ENCODE measurements around the gene DNAH10. TPM values are rescaled to one million over a fixed set of nuclear protein-coding genes. Genes with fewer than 3 reads are reported as not detected.

DNAH10 gene
- total RNA-seq, 1 donor: 0.43 TPM

GRCh38 chr12:123830675-123831074 lies 68.6 kb downstream of the DNAH10 start:
- no peak for DNase-seq (ENCODE audit: low read depth)
- no peak for TF ChIP-seq CTCF (IDR thresholded peaks at IDR 0.05; ENCODE audit: insufficient read depth, low read depth, low read length)
- no peak overlapping the region for H3K4me3 ChIP-seq (ENCODE audit: low read depth, low read length)

DNA sequence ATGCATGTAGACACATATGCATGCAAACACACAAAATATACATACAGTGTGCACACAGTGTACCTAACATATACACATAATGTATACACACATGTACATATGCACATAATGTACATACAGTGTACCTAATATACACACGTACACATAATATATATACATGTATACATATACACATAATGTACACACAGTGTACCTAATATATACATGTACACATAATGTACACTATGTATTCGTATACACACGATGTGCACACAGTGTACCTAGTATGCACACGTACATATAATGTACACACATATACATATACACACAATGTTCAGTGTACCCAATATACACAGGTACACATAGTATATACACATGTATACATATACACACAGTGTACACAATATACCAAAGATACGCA lies 70.0 kb downstream of the DNAH10 start:
- no peak for DNase-seq (ENCODE audit: low read depth)
- no peak overlapping the region for H3K4me3 ChIP-seq (ENCODE audit: low read depth, low read length)
- no peak for TF ChIP-seq CTCF (IDR thresholded peaks at IDR 0.05; ENCODE audit: insufficient read depth, low read depth, low read length)

DNA sequence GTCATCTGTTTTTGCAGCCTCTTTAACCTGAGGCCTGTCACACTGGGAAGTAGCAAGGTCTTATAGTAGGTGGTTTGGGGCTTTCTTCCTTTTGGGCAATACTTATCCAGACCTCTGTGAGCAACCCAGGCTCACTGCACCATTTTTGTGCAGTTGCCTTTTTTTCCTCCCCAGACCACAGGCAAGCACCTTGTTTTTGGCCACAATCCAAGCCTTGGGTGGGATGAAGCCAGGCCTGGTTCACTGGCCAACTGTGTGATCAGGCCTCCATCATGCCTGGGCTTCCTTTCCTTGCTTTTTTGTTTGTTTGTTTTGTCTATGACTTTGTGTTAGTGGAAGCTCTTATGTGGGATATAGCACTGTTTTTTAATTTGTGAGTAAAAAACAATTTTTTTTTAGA lies 71.7 kb downstream of the DNAH10 start:
- no peak for DNase-seq (ENCODE audit: low read depth)
- TF ChIP-seq CTCF (IDR thresholded peaks at IDR 0.05; ENCODE audit: insufficient read depth, low read depth, low read length): no peak
- no peak overlapping the region for H3K4me3 ChIP-seq (ENCODE audit: low read depth, low read length)

DNA sequence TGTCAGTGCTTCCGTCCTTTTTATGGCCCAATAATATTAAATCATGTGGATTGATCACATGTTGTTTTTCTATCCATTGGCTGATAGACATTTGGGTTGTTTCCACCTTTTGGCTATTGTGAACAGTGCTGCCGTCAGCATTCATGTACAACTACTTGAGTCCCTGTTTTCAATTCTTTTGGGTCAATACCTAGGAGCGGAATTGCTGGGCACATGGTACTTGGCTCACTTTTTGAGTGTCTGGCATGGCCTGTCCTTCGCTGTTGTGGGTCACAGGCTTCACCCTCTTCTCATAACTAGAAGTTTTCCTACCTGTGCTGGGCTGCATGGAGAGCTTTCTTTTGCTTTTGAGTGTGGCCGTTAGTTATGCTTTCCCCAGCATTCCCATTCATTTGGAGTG lies 72.7 kb downstream of the DNAH10 start:
- no peak for TF ChIP-seq CTCF (IDR thresholded peaks at IDR 0.05; ENCODE audit: insufficient read depth, low read depth, low read length)
- no peak for DNase-seq (ENCODE audit: low read depth)

GRCh38 chr12:123836292-123836691 lies 74.2 kb downstream of the DNAH10 start:
- DNase-seq (ENCODE audit: low read depth): no peak
- no peak for TF ChIP-seq CTCF (IDR thresholded peaks at IDR 0.05; ENCODE audit: insufficient read depth, low read depth, low read length)
- H3K4me3 ChIP-seq (ENCODE audit: low read depth, low read length): no peak overlapping the region

More for the DNA sequence above, 72.7 kb downstream of the DNAH10 start:
- no peak overlapping the region for H3K4me3 ChIP-seq (ENCODE audit: low read depth, low read length)

GRCh38 chr12:123839826-123840225 lies 77.7 kb downstream of the DNAH10 start:
- no peak for TF ChIP-seq CTCF (IDR thresholded peaks at IDR 0.05; ENCODE audit: insufficient read depth, low read depth, low read length)
- H3K4me3 ChIP-seq (ENCODE audit: low read depth, low read length): no peak overlapping the region
- no peak for DNase-seq (ENCODE audit: low read depth)

DNA sequence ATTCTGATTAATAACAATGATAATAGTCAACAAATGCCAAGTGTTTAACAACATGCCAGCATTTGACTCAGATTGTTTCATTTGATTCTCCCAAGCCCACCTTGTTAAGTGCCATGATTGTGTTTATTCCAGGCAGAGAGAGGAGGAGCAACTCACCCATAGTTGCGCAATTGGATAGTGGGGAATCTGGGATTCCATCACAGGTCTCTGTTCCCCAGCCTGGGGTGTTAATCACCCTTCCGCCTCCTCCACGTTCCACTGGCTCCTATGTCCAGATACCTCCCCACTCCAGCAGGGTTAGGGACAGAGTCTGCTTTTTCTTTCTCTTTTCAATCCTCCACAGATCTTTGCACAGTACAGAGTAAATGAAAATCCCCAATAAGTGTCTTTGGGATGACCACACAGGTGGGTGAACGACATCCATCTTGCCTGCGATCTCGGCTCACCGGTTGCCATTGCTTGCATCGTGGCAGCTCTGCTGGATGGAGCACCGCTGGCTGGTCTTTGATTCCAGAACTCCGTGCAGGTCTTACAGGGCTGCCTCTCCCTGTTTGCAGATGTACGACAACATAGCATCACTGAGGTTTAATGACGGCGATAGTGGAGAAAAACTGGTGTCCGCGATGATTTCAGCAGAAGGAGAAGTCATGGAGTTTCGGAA lies 78.8 kb downstream of the DNAH10 start:
- H3K4me3 ChIP-seq (ENCODE audit: low read depth, low read length): no peak overlapping the region
- DNase-seq (ENCODE audit: low read depth): peak; percentile 13
- TF ChIP-seq CTCF (IDR thresholded peaks at IDR 0.05; ENCODE audit: insufficient read depth, low read depth, low read length): no peak
